Left kidney (tissue), 2 donors: Measurements from ENCODE around the gene RNF11. TPM values are rescaled to one million over a fixed set of nuclear protein-coding genes. Genes with fewer than 3 reads are reported as not detected.
"Not testable (repeated sequence)": the region's sequence is repeated elsewhere in the genome, so short reads cannot be mapped to it uniquely, and the experiment has no call there.

Experiments
- DNase-seq: peaks from one replicate; pipeline ENCODE4 v3.0.0-alpha.2; 2013
- polyA plus RNA-seq: library from polyadenylated mRNA; unstranded; fragments of 120-200 nt; gene quantifications from one replicate; pipeline ENCODE4 v1.2.1, GENCODE V29; 2013; ENCODE audit not compliant: insufficient read length

RNF11 gene
- polyA plus RNA-seq, 1 donor, result 119 TPM

- DNase-seq, result no peak
Measured at GRCh38 chr1:51224255-51224654, 11.8 kb upstream of the RNF11 start.

GRCh38 chr1:51227231-51227960 lies 8.7 kb upstream of the RNF11 start:
- DNase-seq, result not testable (repeated sequence)

GRCh38 chr1:51228471-51228870 lies 7.6 kb upstream of the RNF11 start:
- not testable (repeated sequence) for DNase-seq

- no peak for DNase-seq
Measured at GRCh38 chr1:51230501-51231078, 5.5 kb upstream of the RNF11 start.

DNA sequence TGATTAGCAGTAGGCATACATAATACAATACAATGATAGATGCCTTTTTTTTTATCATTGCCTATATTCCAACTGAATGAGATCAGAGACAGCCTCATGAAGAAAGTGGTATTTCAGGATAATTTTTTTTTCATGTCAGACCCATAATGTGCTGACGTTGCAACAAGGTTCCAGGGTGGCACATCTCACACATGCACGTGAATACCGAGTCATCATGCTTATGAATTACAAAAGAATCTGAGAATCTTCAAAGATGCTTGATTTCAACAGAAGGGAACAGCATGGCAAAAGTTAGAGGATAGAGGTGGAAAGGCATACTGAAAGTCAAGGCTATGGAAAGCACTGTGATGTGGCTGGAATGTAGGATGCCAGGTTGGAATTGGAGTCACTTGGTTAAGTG lies 5.0 kb upstream of the RNF11 start:
- no peak for DNase-seq

GRCh38 chr1:51231896-51232295 lies 4.2 kb upstream of the RNF11 start:
- DNase-seq, result no peak

DNA sequence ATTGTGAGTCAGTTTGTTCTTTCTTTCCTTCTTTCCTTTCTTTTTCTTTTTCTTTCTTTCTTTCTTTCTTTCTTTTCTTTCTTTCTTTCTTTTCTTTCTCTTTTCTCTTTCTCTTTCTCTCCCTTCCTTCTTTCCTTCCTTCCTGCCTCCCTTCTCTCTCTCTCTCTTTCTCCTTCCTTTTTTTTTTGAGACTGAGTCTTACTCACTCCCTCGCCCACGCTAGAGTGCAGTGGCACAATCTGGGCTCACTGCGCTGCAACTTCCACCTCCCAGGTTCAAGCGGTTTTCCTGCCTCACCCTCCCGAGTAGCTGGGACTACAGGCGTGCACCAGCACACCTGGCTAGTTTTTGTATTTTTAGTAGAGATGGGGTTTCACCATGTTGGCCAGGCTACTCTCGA lies 1.8 kb upstream of the RNF11 start:
- DNase-seq, result not testable (repeated sequence)

DNA sequence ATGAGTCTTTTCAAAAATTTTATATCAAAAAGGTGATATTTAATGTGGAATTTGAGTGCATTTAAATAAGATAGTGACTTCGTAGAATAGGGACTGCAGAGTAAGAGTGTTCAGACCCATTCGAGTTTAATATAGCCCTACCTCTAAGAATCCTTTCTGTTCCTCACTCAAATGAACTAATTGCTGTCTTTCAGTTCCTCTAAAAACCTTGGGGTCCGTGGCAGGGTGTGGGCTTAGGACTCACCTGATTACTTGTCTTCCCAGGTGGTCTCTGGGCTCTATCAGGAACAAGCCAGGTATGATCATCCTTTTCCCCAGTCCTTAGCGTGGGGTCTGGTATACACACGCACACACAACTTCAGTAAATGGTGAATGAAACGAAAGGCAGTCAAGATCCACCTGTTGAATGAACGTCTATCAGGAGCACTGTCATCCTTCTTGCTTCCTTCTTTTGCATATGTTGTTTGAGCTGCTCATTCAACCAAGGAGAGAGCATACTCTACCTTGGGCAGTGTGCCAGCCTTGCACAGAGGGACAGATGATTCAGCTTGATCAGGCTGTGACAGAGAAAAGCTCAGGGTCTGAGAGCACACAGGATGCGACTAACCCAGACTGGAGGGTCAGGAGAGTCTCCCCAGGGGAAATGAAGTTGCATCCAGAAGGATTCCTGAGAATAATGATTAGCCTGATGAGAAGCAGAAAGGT lies 1.2 kb upstream of the RNF11 start:
- peak; percentile 53 for DNase-seq

DNA sequence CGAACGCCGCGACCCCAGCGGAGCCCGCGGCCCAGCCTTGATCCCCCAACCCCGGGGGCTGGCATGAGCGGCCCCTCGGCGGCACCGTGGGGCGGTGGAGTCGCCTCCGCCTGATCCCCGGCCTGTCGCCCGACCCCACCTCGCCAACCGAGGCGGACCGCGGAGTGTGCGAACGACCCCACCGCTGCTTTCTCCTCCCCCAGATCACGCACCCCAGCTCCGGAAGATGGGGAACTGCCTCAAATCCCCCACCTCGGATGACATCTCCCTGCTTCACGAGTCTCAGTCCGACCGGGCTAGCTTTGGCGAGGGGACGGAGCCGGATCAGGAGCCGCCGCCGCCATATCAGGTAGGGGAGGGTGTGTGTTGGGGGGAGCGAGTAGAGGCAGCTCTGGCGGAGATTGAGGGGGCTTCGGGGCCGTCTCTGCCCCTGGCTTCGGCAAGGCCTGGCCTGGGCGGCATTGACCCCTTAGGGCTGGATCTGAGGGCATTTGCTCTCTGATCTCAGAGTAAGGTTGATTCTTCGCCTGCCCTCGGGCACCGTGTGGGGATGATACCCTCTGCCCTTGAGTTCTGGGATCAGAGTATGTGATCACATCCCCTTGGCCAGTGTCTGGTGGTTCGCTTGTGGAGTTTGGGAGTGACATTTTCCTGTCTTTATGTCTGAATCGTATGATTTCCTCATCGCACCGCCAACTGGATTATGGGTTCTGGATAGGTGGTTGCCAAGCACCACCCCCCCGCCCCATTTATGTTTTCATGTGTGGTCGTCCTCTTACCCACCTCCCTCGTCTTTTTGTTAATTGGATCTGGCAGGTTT lies 668 bp downstream of the RNF11 start:
- DNase-seq, result peak; percentile 66

- DNase-seq, result peak; percentile 26
Measured at GRCh38 chr1:51237351-51238033, 1.4 kb downstream of the RNF11 start.

DNA sequence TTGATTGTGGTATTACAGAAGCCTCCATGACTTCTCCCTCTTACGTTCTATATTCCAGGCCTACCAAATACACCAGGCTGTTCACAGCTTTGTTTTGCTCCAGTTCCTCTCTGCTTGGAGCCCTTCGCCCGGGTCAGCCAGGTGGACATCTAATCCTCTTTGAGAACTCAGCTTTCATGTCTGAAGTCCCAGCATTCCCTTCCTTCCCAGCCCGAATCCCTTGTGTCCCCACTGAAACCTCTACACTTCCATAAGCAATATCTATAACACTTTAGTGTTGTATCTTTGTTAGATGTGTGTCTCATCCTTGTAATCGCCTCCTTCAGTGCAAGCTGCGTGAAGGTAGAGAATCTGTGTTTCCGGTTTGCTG lies 1.9 kb downstream of the RNF11 start:
- DNase-seq, result peak; percentile 44

GRCh38 chr1:51240084-51240483 lies 4.0 kb downstream of the RNF11 start:
- peak; percentile 19 for DNase-seq

- no peak for DNase-seq
Measured at GRCh38 chr1:51241119-51241518, 5.0 kb downstream of the RNF11 start.

DNA sequence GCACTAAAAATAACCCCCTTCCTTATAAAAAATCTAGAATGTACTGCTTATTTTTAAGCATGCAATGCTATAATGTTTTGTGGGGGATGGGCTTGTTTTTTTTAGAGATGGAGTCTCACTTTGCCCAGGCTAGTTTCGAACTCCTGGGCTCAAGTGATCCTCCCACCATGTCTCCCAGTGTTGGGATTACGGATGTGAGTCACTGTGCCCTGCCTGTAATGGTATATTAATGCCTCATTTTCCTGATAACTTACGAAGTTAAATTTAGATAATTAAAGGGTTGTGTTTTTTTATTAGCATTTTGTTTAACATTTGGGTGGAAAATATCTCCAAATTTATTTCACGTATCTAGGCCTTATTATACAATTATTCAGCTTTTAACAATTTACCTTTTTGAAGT lies 6.5 kb downstream of the RNF11 start:
- DNase-seq, result no peak

DNA sequence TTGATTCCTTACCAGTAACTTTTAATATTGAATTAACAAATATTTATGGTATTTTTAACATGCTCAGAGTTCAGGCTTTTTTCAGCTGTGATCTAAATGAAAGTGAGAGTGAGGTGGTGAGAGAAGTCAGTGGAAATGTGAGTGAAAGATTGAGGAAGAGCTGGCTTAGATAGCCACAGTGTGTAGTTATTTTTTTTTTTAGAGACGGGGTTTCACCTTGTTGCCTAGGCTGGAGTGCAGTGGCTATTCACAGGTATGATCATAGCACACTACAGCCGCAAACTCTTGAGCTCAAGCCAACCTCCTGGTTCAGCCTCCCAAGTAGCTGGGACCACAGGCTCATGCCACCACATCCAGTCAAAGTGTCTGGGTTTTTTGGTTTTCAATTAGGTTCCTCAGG lies 10.9 kb downstream of the RNF11 start:
- DNase-seq, result no peak

- no peak for DNase-seq
Measured at GRCh38 chr1:51247499-51247898, 11.4 kb downstream of the RNF11 start.

- no peak for DNase-seq
Measured at GRCh38 chr1:51249445-51249844, 13.4 kb downstream of the RNF11 start.

DNA sequence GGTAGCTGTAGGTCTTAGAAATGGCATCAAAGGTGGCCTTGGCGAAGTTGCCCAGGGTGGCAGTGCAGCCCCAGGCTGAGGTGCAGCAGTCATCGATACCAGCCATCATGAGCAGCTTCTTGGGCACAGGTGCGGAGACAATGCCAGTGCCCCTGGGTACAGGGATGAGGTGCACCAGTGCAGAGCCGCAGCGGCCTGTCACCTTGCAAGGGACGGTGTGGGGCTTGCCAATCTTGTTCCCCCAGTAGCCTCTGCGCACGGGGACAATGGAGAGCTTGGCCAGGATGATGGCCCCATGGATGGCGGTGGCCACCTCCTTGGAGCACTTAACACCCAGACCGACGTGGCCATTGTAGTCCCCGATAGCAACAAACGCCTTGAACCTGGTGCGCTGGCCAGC lies 14.7 kb downstream of the RNF11 start:
- not testable (repeated sequence) for DNase-seq

- not testable (repeated sequence) for DNase-seq
Measured at GRCh38 chr1:51251165-51251564, 15.1 kb downstream of the RNF11 start.

DNA sequence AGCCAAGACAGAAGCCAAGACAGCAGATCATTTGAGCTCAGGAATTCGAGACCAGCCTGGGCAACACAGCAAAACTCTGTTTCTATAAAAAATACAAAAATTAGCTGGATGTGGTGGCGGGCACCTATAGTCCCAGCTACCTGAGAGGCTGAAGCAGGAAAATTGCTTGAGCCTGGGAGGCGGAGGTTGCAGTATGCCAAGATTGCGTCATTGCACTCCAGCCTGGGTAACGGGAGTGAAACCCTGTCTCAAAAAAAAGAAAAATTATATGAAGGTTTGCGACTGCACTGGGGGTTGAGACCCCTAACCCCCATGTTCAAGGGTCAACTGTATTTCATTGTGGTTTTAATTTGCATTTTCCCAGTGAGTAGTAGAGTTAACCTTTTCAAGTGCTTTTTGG lies 16.3 kb downstream of the RNF11 start:
- DNase-seq, result no peak

- no peak for DNase-seq
Measured at GRCh38 chr1:51253691-51254090, 17.6 kb downstream of the RNF11 start.

DNA sequence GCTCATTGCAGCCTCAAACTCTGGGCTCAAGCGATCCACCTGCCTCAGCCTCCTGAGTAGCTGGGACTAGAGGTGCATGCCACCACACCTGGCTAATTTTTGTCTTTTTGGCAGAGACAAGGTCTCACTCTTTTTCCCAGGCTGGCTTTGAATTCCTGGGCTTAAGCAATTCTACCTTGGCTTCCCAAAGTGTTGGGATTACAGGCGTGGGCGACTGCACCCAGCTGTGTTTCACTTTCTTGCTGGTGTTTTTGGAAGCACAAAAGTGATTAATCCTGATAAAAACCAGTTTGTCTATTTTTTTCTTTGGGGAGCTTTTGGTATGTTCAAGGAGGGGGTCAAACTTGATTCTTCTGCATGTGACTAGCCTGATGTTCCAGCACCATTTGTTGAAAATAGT lies 19.3 kb downstream of the RNF11 start:
- no peak for DNase-seq
